ENCODE measurements around the gene LAMB2.

Gene LAMB2

DNA sequence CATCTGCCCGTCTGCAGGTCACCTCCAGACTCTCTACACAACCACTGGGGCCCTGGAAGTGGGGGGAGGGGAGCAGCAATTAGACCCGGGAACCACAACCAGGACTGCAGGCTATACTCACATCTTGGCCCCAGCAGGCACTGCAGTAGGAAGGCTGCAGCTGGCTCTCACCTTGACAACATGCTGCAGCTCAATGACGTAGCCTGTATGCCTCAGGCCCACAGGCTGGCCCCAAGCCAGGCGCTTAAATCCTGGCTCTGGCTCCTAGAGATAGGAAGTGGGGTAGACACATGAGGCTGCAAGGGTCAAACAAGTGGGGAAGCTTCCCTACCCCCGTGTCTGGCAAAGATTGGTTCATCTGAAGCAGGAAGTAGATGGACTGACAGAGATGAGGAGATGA is 34.4 kb downstream of the LAMB2 start:
- no peak overlapping the region for H3K4me3 ChIP-seq (ENCODE audit: low read depth, low read length)
- TF ChIP-seq, protein P1, sequence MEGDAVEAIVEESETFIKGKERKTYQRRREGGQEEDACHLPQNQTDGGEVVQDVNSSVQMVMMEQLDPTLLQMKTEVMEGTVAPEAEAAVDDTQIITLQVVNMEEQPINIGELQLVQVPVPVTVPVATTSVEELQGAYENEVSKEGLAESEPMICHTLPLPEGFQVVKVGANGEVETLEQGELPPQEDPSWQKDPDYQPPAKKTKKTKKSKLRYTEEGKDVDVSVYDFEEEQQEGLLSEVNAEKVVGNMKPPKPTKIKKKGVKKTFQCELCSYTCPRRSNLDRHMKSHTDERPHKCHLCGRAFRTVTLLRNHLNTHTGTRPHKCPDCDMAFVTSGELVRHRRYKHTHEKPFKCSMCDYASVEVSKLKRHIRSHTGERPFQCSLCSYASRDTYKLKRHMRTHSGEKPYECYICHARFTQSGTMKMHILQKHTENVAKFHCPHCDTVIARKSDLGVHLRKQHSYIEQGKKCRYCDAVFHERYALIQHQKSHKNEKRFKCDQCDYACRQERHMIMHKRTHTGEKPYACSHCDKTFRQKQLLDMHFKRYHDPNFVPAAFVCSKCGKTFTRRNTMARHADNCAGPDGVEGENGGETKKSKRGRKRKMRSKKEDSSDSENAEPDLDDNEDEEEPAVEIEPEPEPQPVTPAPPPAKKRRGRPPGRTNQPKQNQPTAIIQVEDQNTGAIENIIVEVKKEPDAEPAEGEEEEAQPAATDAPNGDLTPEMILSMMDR (IDR thresholded peaks at IDR 0.05; ENCODE audit: borderline replicate concordance, insufficient read depth, low read depth, low read length) = no peak

DNA sequence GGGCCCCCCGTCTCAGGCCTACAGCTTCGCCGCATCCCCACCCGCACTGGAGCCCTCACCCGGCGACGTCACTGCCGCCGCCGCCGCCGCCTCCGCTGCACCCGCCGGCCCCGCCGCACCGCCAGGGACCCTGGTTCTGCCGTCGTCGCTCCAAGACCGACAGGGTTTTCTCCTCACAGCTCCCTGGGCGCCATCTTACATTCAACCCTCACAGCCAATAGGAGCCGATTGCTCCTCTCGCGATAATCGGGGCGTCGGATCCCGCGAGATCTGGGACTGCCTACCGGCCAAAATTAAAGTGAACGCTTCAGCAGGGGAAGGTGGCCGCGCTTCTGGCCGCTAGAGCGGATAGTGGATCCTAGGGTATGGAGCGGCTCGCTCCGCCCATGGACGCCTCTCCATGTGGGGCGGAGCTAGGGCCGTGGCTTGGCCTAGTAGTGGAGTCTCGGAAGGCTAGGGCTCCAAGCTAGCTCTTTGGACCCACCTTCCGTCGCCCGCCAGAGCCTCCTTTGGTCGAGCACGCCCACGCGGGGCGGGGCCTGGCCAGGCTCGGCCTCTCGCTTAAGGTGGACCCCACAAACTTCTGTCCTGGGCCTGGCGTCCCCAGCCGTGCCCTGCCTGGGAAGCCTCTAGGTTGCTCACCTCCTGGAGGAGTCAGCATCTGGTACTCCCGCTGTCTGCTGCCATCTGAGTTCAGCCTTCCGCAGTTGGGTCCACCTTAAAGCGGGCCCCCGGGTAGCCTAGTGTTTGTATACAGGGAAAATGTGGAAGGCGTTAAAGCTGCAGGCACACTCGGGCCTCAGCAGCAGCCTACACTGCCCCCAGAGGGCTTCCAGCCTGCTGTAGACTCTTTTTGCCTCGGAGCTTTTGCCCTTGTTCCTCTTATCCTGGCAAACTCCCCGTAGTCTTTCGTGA is 38.7 kb downstream of the LAMB2 start, which contains the start of gene QRICH1:
TSS of gene QRICH1 (minus strand) at position 219 of the 915 bp plus-strand sequence. CDS start 17,054 bp downstream, outside the sequence.
- H3K4me3 ChIP-seq (ENCODE audit: low read depth, low read length) = peak within 1 kb of the TSS; percentile 97
- TF ChIP-seq, protein P1 (IDR thresholded peaks at IDR 0.05; ENCODE audit: borderline replicate concordance, insufficient read depth, low read depth, low read length) = peak; percentile 73

DNA sequence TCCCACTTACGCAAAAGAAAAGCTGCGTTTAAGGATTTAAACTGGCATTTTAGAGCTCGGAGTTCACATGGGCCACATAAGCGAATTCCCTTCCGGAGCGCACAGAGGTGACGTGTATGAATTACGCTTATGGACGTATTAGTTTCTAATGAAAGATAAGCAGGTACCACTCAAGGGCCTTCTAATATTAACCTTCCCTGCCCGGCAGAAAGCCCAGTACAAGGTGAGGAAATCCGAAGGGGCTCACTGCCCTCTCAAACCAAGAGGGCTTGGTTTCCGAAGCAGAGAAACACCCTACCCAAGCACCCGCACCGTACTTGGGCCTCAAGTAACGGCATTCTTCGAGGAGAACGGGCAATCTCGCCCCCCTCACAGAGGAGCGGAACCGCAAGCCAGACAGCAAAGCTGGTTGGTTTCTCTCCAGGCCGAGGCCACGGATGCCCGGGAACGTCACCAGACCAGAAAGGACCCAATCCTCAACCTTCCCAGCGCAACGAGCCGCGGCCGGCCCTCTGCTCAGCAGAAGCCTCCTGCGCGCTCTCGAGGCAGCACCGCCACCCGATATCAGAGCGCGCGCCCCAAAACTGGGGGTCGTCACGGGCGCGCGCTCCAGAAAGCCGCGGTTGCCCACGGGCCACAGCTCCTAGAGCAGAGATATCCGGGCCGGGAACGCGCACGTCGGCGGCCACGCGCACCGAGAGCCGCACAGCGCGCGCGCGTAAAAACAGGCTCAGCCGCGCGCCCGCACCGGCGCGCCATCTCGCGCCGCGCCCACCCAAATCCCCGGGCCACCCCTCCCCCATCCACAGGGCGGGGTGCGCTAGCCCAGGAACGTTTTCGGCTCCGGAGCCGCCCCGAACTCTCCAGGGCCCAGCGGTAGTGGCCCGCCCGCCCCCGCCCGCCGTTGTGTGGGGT is 39.7 kb downstream of the LAMB2 start:
- TF ChIP-seq, protein P1 (IDR thresholded peaks at IDR 0.05; ENCODE audit: borderline replicate concordance, insufficient read depth, low read depth, low read length) = no peak
- H3K4me3 ChIP-seq (ENCODE audit: low read depth, low read length) = peak overlapping the region; percentile 97

DNA sequence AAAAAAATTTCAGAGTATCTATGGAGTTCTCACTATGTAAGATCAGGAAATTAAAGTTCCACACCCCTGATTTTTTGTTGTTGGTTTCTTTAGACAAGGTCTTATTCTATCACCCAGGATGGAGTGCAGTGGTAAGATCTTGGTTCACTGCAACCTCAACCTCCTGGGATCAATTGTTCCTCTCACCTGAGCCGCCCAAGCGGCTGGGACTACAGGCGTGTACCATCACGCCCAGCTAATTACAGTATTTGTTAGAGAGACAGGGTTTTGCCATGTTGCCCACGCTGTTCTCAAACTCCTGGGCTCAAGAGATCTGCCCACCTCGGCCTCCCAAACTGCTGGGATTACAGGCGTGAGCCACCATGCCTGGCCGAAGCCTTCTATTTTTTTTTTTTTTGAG is 51.4 kb downstream of the LAMB2 start:
- H3K4me3 ChIP-seq (ENCODE audit: low read depth, low read length) = no peak overlapping the region
- TF ChIP-seq, protein P1 (IDR thresholded peaks at IDR 0.05; ENCODE audit: borderline replicate concordance, insufficient read depth, low read depth, low read length) = no peak

DNA sequence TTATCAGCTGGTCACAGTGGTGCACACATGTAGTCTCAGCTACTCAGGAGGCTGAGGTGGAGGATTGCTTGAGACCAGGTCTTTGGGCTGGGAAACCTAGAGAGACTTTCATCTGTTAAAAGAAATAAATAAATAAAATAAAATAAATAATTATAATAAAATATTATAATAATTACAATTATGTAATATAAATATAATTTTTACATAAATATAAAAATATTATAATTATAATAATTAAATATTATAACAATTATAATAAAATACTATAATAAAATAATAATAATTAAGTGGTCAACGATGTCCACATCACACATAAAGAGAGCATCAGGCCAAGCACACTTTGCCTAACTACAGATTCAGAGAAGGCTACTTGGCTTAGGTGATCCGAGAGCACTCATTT is 53.6 kb downstream of the LAMB2 start:
- TF ChIP-seq, protein P1 (IDR thresholded peaks at IDR 0.05; ENCODE audit: borderline replicate concordance, insufficient read depth, low read depth, low read length) = no peak
- no peak overlapping the region for H3K4me3 ChIP-seq (ENCODE audit: low read depth, low read length)

DNA sequence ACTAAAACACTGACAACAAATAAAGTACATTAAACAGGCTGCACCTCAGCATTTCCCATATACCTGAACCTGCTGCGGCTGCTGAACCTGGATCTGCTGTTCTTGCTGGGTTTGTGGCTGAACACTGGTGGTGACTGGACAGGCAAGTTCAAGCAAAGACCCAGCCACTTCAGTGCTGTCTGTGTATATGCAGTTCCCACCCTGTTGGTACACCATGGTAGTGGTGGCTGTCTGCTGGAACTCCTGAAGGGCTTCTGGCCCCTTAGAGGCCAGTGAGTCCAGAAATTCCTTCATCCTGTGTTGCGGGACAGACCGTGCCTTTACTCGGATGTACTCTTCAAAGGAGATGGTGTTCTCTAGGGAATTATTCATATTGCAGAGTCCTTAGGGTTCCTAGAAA is 56.2 kb downstream of the LAMB2 start:
- no peak overlapping the region for H3K4me3 ChIP-seq (ENCODE audit: low read depth, low read length)
- TF ChIP-seq, protein P1 (IDR thresholded peaks at IDR 0.05; ENCODE audit: borderline replicate concordance, insufficient read depth, low read depth, low read length) = no peak
